OCI-LY7 (cell line): ENCODE results near the gene SLC25A40.

Experiments
- EZH2phosphoT487 ChIP-seq: fragments of 200-600 bp; sonication (generic); IDR thresholded peaks from 2 replicates; pipeline ENCODE4 v1.6.1; 2018; ENCODE audit warnings: low read depth, borderline replicate concordance, mild to moderate bottlenecking, mixed run types, antibody characterized with exemption, low read length, moderate library complexity, mixed read lengths
- TF ChIP-seq, protein P1 (sequence below): fragments of 200-600 bp; sonication (generic); conservative IDR thresholded peaks from 2 replicates; pipeline ENCODE4 v1.5.1; 2014; ENCODE audit warnings: mild to moderate bottlenecking, antibody characterized with exemption, low read length, moderate library complexity, mixed read lengths

DNA sequence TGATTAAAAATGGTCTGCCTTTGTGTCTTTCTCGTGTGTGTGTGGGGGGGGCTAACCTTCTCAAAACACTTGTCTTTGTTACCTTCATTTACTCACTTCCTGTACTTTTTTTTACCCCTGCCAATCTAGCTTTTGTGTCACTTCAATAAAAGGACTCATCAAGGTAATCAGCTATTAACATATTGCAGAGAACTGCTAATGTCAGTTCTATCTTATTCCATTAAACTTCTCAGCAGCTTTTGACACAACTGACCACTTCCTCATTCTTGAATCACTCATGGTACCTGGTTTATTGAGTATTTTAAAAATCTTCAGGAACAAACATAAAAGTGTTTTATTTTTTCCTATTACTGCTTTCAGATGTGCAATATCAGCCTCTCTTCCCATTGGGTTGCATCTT is 59.8 kb downstream of the SLC25A40 start:
- TF ChIP-seq, protein P1, sequence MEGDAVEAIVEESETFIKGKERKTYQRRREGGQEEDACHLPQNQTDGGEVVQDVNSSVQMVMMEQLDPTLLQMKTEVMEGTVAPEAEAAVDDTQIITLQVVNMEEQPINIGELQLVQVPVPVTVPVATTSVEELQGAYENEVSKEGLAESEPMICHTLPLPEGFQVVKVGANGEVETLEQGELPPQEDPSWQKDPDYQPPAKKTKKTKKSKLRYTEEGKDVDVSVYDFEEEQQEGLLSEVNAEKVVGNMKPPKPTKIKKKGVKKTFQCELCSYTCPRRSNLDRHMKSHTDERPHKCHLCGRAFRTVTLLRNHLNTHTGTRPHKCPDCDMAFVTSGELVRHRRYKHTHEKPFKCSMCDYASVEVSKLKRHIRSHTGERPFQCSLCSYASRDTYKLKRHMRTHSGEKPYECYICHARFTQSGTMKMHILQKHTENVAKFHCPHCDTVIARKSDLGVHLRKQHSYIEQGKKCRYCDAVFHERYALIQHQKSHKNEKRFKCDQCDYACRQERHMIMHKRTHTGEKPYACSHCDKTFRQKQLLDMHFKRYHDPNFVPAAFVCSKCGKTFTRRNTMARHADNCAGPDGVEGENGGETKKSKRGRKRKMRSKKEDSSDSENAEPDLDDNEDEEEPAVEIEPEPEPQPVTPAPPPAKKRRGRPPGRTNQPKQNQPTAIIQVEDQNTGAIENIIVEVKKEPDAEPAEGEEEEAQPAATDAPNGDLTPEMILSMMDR, result no peak
- TF ChIP-seq EZH2phosphoT487, result no peak
